GM12872 (cell line): ENCODE measurements around the gene EXOC1.
A peak's percentile ranks its signal among the peaks of the same experiment; 100 is the strongest.

ENCODE experiments used
- CTCF ChIP-seq: IDR thresholded peaks from 3 replicates; pipeline ENCODE4 v1.5.1; 2011; ENCODE audit warnings: low read depth, mild to moderate bottlenecking, low read length, moderate library complexity; ENCODE audit not compliant: insufficient read depth

EXOC1 gene

DNA sequence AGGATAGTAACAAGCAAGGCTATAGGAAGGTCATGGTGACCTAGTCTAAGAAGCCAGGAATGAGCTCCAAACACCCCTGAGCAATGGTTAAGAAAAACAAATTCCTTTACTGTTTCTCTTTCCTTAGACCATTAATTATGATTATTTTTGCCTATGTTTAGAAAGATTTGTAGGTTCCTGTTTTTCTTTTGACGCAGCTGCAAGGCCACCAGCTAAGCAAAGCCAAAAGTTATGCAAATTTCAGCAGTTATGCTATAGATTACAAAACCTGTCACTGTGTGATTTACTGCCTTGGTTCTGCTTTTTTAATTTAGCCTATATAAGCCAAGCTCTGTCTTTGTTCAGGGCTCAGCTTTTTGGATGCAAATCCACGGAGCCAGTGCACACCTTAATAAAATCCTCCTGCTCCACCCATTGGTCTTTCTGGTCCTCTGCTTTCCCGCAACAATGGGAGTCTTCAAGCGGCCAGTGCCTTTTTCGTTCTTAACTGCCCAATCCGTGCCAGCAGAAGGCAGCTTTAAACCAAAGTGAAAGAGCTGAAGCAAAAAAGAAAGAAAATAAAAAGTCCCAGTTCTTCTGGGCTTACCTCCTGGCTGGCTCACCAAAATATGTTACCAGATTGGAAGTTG lies 93.9 kb downstream of the EXOC1 start:
- no peak for TF ChIP-seq CTCF

- TF ChIP-seq CTCF = no peak
These were observed 94.7 kb downstream of the EXOC1 start for GRCh38 chr4:55947912-55948725.

DNA sequence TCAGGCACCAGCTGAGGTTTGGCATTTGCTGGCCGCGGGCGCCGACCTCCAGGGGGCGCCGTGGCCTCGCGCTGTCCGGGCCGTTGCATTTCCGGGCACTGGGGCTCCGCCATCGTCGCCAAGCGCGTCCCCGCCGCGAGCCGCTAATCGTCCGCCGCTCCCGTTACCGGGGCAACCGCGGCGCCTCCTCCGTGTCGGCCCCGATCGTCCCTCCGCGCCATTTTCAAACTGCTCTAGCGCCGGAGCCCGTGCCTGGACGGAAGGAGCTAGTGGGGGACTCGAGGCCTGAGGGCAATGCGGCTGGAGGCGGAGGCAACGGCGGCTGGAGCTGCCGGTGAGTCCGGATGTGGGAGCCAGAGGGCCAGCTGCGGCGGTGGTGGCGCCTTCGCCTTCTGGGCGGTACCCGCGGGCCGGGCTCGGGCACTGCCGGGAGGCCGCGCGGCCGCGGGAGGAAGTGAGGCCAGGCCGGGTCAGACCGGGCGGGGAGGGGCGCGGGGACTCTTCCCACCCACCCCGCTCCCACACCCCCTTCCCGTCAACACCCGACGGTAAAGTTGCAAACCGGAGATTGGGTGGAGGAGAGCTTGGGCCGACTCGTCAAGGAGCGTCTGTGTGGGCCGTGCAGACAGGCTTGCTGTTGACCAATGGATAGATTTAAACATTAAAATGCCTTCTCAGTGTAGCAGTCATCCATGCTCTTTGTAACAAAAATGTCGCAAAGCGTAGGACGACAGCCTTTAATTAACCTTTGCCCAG lies 95.5 kb downstream of the EXOC1 start, which contains the start of gene CEP135:
Gene CEP135, plus strand, starts transcription at position 220 of the 756 bp plus-strand sequence. CDS start 3,186 bp downstream, outside the sequence.
- peak; percentile 92 for TF ChIP-seq CTCF

- no peak for TF ChIP-seq CTCF
These were observed 96.0 kb downstream of the EXOC1 start for GRCh38 chr4:55949482-55949802.

- TF ChIP-seq CTCF = no peak
These were observed 97.9 kb downstream of the EXOC1 start for GRCh38 chr4:55951191-55951922.
